SK-N-SH (cell line): ENCODE measurements around the gene CEACAM4.

ENCODE experiments used
- FOXM1 ChIP-seq: IDR thresholded peaks from 2 replicates; pipeline ENCODE4 v1.4.0; 2012; ENCODE audit warnings: low read depth, mild to moderate bottlenecking
- TEAD4 ChIP-seq: IDR thresholded peaks from 2 replicates; pipeline ENCODE4 v1.4.0; 2012; ENCODE audit warnings: mild to moderate bottlenecking, borderline replicate concordance; ENCODE audit not compliant: insufficient read depth

- no peak for TF ChIP-seq FOXM1
- no peak for TF ChIP-seq TEAD4
Observed at GRCh38 chr19:41606215-41606837, 20.5 kb downstream of the CEACAM4 start.
